ENCODE measurements around the gene ARHGEF26.
A peak's percentile ranks its signal among the peaks of the same experiment; 100 is the strongest.

Gene ARHGEF26

DNA sequence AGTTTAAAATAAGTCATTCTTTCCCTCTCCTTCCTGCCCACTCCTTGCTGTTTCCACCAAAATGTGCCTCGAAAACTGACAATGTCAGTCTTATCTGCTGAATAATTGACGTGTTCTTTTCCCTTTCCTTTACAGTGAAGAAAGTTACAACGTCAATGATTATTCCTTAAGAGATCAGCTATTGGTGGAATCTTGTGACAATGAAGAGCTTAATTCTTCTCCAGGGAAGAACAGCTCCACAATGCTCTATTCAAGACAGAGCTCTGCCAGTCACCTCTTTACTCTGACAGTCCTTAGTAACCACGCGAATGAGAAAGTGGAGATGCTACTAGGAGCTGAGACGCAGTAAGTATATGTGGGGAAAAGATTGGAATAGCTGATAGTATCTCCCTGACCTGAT lies 119.0 kb downstream of the ARHGEF26 start:
- Mint-ChIP-seq H3K27ac (no peak overlapping the region), H3K27me3 (peaks cover 15% of the 10 kb centered on the region), H3K4me1 (no peaks in the 10 kb centered on the region), H3K4me3 (no peak overlapping the region), H3K9me3 (peaks cover 0 to 7% of the 10 kb centered on the region in 2 donors)
- DNase-seq (no peak), ATAC-seq (no peak)

DNA sequence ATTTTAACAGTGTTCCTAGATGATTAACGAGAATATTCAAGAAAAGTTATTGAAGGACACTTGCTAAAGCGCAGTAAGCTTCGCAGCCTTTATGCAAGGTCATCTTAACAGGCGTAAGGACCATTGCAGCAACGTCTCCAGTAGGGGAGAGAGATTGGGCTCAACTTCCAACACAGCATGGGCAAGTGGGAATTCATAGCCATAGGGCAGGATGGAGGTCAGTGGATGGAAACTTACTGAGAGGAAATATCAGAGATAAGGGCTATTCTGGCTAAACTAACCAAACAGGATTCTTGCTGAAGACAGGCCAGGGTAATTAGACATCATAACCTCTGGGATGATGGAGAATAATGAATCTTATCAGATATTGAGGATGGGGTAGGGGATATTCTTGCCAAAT lies 120.3 kb downstream of the ARHGEF26 start:
- ATAC-seq (no peak), DNase-seq (no peak)
- Mint-ChIP-seq H3K27ac (no peak overlapping the region), H3K27me3 (peaks cover 14% of the 10 kb centered on the region), H3K4me1 (no peaks in the 10 kb centered on the region), H3K4me3 (no peak overlapping the region), H3K9me3 (peaks cover 0 to 14% of the 10 kb centered on the region in 2 donors)

DNA sequence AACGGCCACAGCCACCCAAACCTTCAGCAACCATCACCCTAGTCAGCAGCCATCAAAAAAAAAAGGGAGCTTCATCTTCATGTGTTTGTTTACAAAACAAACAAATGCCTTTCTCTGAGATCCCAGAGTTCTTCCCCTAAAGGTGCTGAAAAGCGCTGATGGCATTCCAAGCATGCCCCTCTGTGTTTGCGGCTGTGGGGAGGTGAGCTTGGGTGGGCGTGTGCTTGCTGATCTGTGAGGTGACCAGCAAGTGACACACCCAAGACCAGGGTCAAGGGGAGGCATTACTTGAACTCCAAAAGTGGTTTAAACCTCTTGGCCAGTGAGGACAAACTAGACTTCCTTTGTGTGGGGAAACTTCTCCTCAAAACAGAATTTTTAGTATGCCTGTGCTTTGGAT lies 121.6 kb downstream of the ARHGEF26 start:
- no peak overlapping the region for H3K27ac Mint-ChIP-seq

DNA sequence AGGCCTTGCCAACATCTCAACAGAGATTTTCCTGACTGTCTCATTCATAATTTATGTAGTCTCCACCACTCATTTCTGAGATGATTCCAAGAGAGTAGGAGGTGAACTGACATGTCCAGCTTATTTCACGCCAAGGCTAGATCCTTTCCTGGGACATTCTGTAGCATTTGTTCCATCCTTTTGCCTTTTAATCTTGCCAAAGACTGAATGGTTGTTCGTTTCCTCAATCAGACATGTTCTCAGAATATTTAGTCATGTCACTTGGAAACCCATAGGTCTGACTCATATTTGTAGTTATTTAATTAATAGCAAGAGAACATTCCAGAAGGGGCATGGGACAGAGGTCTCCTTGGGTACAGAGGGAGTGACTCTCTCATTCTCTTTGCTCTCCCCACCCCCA lies 122.2 kb downstream of the ARHGEF26 start:
- no peak overlapping the region for H3K4me3 Mint-ChIP-seq
- ATAC-seq = no peak
- H3K4me1 Mint-ChIP-seq = no peaks in the 10 kb centered on the region
- peaks cover 14% of the 10 kb centered on the region for H3K27me3 Mint-ChIP-seq
- H3K9me3 Mint-ChIP-seq = peaks cover 0 to 14% of the 10 kb centered on the region in 2 donors
- DNase-seq = no peak
- no peak overlapping the region for H3K27ac Mint-ChIP-seq

More for the DNA sequence above, 121.6 kb downstream of the ARHGEF26 start:
- H3K9me3 Mint-ChIP-seq = peaks cover 0 to 14% of the 10 kb centered on the region in 2 donors
- H3K4me1 Mint-ChIP-seq = no peaks in the 10 kb centered on the region
- H3K4me3 Mint-ChIP-seq = no peak overlapping the region
- peaks cover 14% of the 10 kb centered on the region for H3K27me3 Mint-ChIP-seq
- DNase-seq = no peak
- ATAC-seq = no peak

DNA sequence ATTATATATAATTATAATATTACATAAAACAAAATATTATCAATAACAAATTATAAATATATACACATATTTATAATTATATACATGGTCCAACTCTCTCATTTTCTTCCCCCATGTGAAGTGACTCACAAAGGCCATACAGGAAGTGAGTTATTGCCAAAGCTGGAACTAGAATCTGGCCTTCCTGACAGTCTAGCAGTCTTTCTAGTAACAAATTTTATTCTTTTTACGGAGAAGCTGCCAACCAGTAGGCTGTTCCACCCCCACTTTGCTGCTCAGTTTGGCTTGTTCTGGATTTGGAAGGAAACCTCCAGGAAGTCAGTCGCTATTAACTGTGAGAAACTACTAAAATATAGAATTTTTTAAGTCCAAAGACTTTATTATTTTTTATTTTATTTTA lies 123.5 kb downstream of the ARHGEF26 start:
- ATAC-seq (no peak), DNase-seq (no peak)
- Mint-ChIP-seq H3K4me1 (no peaks in the 10 kb centered on the region), H3K27me3 (peaks cover 1% of the 10 kb centered on the region), H3K4me3 (no peak overlapping the region), H3K27ac (no peak overlapping the region), H3K9me3 (peaks cover 0 to 7% of the 10 kb centered on the region in 2 donors)

DNA sequence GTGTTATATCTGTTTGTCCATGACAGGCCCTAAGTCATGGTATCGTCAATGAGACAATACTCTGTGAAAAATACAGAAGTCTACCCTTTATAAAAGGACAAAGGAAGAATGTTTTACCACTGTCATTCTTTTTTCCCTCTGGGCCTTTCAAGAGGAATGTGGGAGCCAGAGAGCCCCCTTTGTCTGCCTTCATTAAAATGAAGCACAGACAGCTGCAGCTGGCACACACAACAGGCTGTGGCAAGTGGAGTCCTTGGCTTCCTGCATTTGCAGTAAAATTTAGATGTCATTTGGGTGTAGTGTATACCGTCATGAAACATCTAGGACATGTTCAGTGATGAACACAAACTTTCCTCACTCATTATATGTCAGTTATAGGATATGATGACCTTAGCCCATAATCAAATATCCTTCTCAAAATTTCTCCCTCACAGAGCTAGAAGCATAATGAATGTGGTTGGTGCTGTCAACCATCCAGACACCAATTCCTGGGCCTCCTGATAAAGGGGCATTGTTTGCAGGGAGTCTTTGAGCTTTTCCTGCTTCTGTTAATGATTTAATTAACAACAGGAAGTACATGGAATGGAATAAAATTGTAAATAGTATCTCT lies 126.7 kb downstream of the ARHGEF26 start:
- H3K27ac Mint-ChIP-seq = no peak overlapping the region

DNA sequence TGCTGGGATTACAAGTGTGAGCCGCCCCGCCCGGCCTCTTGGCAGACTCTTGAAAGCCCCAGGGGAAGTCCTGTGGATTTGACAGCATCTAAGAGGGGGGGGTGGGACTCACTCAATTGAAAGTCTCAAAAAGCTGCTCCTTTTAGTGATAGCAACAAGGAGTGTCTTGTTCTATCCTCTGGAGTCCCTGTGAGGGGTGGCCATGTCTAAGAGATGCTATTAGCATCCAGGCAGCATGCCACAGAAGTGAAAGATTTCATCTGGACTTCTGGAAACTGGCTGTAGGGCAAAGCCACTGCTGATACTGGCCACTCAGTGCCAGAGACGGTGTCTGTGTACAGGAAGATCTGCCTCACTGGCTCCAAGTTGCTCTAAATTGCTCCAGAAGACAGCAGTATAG lies 129.1 kb downstream of the ARHGEF26 start:
- Mint-ChIP-seq H3K27ac (peak overlapping the region in 1 of 2 donors; percentile 14), H3K4me3 (no peak overlapping the region), H3K4me1 (peaks cover 6% of the 10 kb centered on the region), H3K9me3 (peaks cover 0 to 7% of the 10 kb centered on the region in 2 donors), H3K27me3 (no peaks in the 10 kb centered on the region)
- ATAC-seq (no peak), DNase-seq (no peak)

More for the DNA sequence above, 126.7 kb downstream of the ARHGEF26 start:
- Mint-ChIP-seq H3K4me3 (no peak overlapping the region), H3K4me1 (peaks cover 3% of the 10 kb centered on the region), H3K27me3 (no peaks in the 10 kb centered on the region), H3K9me3 (peaks cover 0 to 7% of the 10 kb centered on the region in 2 donors)
- DNase-seq = no peak
- ATAC-seq = no peak

DNA sequence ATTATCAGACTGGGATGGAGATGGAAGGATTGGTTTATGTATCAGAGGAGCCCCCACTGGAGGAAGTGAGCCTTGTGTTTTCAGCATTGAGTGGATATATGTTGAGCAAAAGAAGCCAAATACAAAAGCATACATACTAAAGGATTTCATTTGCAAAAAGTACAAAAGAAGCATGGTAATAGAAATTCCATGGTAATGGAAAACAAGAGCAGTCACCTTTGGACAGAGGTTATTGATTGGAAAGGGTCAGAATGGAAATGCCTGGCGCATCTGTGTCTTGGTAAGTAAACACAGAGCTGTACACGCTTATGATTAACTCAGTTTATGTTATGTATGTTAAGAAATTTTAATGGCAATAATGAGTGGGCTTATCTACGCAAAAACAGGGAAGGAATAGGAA lies 130.4 kb downstream of the ARHGEF26 start:
- H3K4me3 Mint-ChIP-seq = no peak overlapping the region
- no peak for ATAC-seq
- H3K27me3 Mint-ChIP-seq = no peaks in the 10 kb centered on the region
- no peaks in the 10 kb centered on the region for H3K9me3 Mint-ChIP-seq
- no peak for DNase-seq
- no peak overlapping the region for H3K27ac Mint-ChIP-seq
- peaks cover 6% of the 10 kb centered on the region for H3K4me1 Mint-ChIP-seq

DNA sequence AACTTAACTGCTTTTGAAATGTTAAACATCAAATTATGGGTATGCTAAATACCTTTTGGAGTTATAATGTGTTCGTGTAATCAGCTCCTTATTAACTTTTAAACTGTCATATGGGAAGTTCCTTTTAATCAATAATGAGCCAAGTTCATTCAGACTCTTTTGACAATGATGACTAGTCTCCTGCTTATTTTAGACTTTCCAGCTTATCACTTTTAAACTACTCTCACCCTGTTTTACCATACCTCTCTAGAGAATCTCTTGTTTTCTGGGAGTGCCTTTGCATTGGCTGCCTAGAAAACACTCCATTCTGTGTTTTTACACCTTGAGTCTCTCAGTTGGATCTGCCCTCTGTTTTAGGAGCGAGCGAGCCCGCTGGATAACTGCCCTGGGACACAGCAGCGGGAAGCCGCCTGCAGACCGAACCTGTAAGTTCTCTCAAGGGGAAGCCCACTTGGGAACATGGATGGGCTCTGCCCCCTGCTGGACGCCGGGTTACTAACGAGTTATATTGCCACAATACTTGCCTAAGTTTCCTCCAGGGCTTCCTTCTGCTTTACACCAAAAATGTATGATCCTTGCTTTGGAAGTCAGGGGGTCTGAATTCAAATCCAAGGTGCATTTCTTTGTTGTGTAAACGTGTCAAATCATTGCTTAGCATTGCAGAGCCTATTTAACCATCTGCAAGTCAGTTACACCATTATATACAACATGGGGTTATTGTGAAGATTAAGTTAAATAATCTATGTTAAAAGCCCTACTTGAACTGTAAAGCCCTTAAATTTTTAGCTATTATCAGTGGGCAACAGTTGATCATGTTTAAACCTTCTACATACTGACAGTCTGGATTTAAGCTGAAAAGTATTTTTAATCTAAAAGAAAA lies 131.8 kb downstream of the ARHGEF26 start:
- peak; percentile 69 for ATAC-seq
- no peak overlapping the region for H3K27ac Mint-ChIP-seq

DNA sequence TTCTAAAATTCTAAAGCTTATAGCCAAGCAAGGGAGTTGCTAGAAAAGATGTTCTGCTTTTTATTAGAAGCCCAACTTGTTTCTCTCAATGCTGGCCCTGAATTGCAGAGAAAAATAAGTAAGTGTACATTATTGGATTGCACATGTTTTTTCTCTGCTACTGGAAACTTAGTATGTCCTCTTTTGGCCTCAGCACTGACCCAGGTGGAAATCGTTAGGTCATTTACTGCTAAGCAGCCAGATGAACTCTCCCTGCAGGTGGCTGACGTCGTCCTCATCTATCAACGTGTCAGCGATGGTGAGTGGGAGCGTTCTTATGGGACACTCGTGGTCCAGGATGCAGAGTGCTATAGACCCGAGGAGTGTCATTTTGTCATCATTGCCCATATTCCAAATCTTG lies 133.3 kb downstream of the ARHGEF26 start:
- Mint-ChIP-seq H3K9me3 (no peaks in the 10 kb centered on the region), H3K4me3 (no peak overlapping the region), H3K4me1 (peaks cover 6% of the 10 kb centered on the region), H3K27ac (peak overlapping the region in 1 of 2 donors; percentile 1), H3K27me3 (no peaks in the 10 kb centered on the region)
- ATAC-seq (no peak), DNase-seq (no peak)

More for the DNA sequence above, 131.8 kb downstream of the ARHGEF26 start:
- peak; percentile 37 to 51 for DNase-seq
- no peak overlapping the region for H3K4me3 Mint-ChIP-seq
- no peaks in the 10 kb centered on the region for H3K9me3 Mint-ChIP-seq
- no peaks in the 10 kb centered on the region for H3K27me3 Mint-ChIP-seq
- peaks cover 6% of the 10 kb centered on the region for H3K4me1 Mint-ChIP-seq

DNA sequence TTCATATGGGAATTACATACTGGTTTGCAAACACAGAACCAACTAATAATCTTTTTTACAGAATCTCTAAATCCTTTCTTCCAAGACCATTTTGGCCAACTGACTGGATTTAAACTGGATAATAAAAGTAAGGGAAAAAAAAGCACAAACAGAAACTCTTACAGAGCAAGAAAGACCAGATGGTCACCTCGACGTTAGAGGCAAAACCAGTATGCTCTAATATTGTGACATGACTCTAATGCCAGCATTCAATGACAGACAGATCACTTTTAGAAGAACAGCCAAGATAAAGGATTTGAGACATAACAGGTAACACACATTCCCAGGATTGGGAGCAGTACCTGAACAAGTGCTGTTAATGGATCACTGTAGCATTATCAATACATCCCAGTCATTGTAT lies 152.2 kb downstream of the ARHGEF26 start:
- ATAC-seq (no peak), DNase-seq (no peak)
- no peaks in the 10 kb centered on the region for H3K4me1 Mint-ChIP-seq
- no peaks in the 10 kb centered on the region for H3K27me3 Mint-ChIP-seq
- no peak overlapping the region for H3K27ac Mint-ChIP-seq
- no peaks in the 10 kb centered on the region for H3K9me3 Mint-ChIP-seq
- no peak overlapping the region for H3K4me3 Mint-ChIP-seq

DNA sequence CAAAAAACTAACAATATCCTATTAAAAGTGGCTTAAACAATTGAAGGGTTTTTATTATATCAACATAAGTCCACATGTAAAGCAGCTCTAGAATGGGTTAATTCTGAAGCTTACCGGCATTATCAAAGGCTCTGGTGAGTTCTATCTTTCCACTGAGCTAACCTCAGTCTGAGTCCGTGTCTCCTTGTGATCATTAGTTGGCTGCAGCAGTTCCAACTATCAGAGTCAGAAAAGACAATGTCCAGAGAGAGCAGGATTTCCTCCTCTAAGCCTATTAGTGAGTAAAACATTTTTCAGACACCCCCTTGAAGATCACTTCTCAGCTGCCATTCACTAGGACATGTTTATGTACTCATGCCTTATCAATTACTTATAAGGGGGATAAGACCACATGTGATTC lies 153.2 kb downstream of the ARHGEF26 start:
- DNase-seq (no peak), ATAC-seq (no peak)
- Mint-ChIP-seq H3K27ac (no peak overlapping the region), H3K9me3 (no peaks in the 10 kb centered on the region), H3K4me1 (no peaks in the 10 kb centered on the region), H3K27me3 (no peaks in the 10 kb centered on the region), H3K4me3 (no peak overlapping the region)

DNA sequence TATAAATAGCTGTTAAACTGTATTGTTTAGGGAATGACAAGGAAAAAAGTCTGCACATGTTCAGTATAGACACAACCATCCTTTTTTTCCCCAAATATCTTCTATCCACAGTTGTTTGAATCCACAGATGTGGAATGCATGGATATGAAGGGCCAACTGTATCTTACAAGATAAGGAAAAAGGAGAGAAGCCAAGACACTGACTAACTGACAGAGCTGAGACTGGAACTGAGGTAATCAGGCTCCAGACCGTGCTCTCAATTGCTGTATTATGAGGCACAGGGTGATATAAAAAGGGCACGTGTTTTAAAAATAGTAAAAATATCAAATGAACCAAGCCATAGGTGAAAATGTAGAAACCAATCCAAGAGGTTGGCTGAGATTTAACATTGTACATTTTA lies 154.1 kb downstream of the ARHGEF26 start:
- no peaks in the 10 kb centered on the region for H3K27me3 Mint-ChIP-seq
- no peak overlapping the region for H3K27ac Mint-ChIP-seq
- ATAC-seq (no peak), DNase-seq (no peak)
- H3K4me1 Mint-ChIP-seq = no peaks in the 10 kb centered on the region
- no peak overlapping the region for H3K4me3 Mint-ChIP-seq
- H3K9me3 Mint-ChIP-seq = no peaks in the 10 kb centered on the region

DNA sequence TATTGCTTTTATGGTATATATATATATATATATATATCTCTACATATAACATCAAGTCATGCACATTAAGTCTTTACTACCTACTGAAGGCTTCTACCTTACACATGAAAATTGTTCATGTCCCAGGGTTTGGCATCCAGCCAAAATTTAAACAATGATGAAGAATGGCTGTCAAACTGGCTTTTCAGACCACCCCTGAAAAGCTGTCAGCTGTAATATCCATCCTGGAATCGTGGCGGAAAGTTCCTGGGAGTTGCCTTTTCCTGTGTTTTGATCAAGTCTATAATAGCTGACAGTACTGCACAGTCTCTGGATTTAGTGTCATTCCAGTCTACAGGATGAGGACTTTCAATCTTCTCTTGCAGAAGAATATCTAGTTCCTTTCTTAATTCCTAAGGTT lies 154.8 kb downstream of the ARHGEF26 start:
- Mint-ChIP-seq H3K27ac (no peak overlapping the region), H3K4me3 (no peak overlapping the region), H3K4me1 (no peaks in the 10 kb centered on the region), H3K9me3 (no peaks in the 10 kb centered on the region), H3K27me3 (no peaks in the 10 kb centered on the region)
- no peak for ATAC-seq
- no peak for DNase-seq

DNA sequence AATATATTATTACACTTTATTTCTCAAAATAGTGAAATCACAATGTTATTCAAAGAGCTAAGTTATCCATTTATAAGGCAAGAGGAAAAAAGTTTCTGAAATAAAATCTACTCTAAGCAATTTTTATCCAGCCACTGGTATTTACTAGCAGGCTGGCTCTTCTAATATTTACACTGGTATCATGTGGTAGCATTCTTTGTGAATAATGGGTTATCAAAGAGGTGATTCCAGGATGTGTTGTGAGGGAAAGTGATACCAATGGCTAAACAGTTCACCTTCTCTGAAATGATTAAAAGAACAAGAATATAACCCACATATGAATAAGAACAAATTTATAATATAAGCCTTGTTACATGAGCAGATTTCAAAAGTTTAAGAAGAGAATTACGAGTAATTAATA lies 159.0 kb downstream of the ARHGEF26 start:
- Mint-ChIP-seq H3K4me3 (no peak overlapping the region), H3K27me3 (no peaks in the 10 kb centered on the region), H3K9me3 (no peaks in the 10 kb centered on the region), H3K27ac (peak overlapping the region in 1 of 2 donors; percentile 43), H3K4me1 (no peaks in the 10 kb centered on the region)
- ATAC-seq = no peak
- no peak for DNase-seq

DNA sequence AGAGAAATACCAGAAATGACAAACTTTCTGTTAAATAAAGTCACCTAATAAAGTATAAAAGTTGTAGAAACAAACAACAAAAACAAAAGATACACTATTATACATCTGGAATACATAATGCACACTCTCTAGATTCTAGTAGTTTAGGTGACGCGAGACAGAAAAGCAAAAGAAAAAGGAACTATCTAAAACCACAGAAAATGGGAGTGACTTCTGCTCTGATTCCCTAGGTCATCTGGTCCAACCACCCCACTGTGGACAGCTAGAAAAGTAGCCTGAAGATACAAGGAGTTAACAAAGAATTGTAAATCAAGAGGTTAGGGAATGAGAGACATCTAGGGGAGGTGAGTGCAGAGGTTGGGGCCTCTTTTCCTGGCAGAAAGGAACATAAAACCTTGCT lies 164.0 kb downstream of the ARHGEF26 start:
- DNase-seq (no peak), ATAC-seq (no peak)
- H3K27me3 Mint-ChIP-seq = no peaks in the 10 kb centered on the region
- no peaks in the 10 kb centered on the region for H3K9me3 Mint-ChIP-seq
- peak overlapping the region in 1 of 2 donors; percentile 74 for H3K27ac Mint-ChIP-seq
- no peak overlapping the region for H3K4me3 Mint-ChIP-seq
- H3K4me1 Mint-ChIP-seq = no peaks in the 10 kb centered on the region

Data from stimulated activated naive CD8-positive, alpha-beta T cell treated with anti-CD3 and anti-CD28 coated beads, Interleukin-15, amount 100 ng/mL, for 72 hours (primary cell).